GM23338 (cell line): ENCODE data around the gene RPGRIP1. TPM values are rescaled to one million over a fixed set of nuclear protein-coding genes. Genes with fewer than 3 reads are reported as not detected.

ENCODE experiments used
- ATAC-seq: fragments of 200-7000 bp; cut with Tn5 transposase; 3 replicates; pipeline ENCODE4 v1.9.1; 2020
- DNase-seq: peaks from one replicate; pipeline ENCODE4 v3.0.0-alpha.2; 2015; ENCODE audit warnings: low spot score
- H2AFZ ChIP-seq: fragments of 200-600 bp; sonication (generic); 2 replicates; pipeline ENCODE4 v1.8.0; 2016; ENCODE audit warnings: antibody characterized with exemption, mild to moderate bottlenecking, moderate library complexity
- H3F3A ChIP-seq: fragments of 200-600 bp; sonication (generic); replicated peaks from 2 replicates; pipeline ENCODE4 v1.8.0; 2017; ENCODE audit warnings: antibody characterized with exemption, mixed run types, low read depth
- H3K27ac ChIP-seq: fragments of 200-600 bp; sonication (generic); 2 replicates; pipeline ENCODE4 v1.6.1; 2016; ENCODE audit warnings: low read depth
- H3K27me3 ChIP-seq: fragments of 200-600 bp; sonication (generic); 2 replicates; pipeline ENCODE4 v1.8.0; 2016; ENCODE audit warnings: mild to moderate bottlenecking, mixed run types, moderate library complexity; ENCODE audit not compliant: insufficient read depth
- H3K36me3 ChIP-seq: fragments of 200-600 bp; sonication (generic); 2 replicates; pipeline ENCODE4 v1.8.0; 2016; ENCODE audit warnings: mild to moderate bottlenecking; ENCODE audit not compliant: insufficient read depth
- H3K4me1 ChIP-seq: fragments of 200-600 bp; sonication (generic); 2 replicates; pipeline ENCODE4 v1.8.0; 2016; ENCODE audit warnings: mild to moderate bottlenecking, moderate library complexity; ENCODE audit not compliant: insufficient read depth
- H3K4me2 ChIP-seq: fragments of 200-600 bp; sonication (generic); 2 replicates; pipeline ENCODE4 v1.7.1; 2017; ENCODE audit warnings: mixed run types
- H3K4me3 ChIP-seq: fragments of 200-600 bp; sonication (generic); 2 replicates; pipeline ENCODE4 v1.6.1; 2016; ENCODE audit warnings: mixed run types
- H3K79me2 ChIP-seq: fragments of 200-600 bp; sonication (generic); replicated peaks from 2 replicates; pipeline ENCODE4 v1.8.0; 2017; ENCODE audit warnings: mild to moderate bottlenecking; ENCODE audit not compliant: insufficient read depth
- H3K9me2 ChIP-seq: fragments of 200-600 bp; sonication (generic); 2 replicates; pipeline ENCODE4 v1.8.0; 2017; ENCODE audit not compliant: insufficient read depth
- H4K20me1 ChIP-seq: fragments of 200-600 bp; sonication (generic); replicated peaks from 2 replicates; pipeline ENCODE4 v1.8.0; 2017; ENCODE audit warnings: mild to moderate bottlenecking; ENCODE audit not compliant: insufficient read depth
- H3K27ac Mint-ChIP-seq: 2 replicates; pipeline ENCODE4 v1.8.0; 2020; ENCODE audit warnings: inconsistent platforms, mild to moderate bottlenecking, moderate library complexity, mixed read lengths
- H3K27me3 Mint-ChIP-seq: 3 replicates; pipeline ENCODE4 v1.8.0; 2022; ENCODE audit warnings: low read depth, mild to moderate bottlenecking, moderate library complexity, mixed read lengths, inconsistent platforms; ENCODE audit not compliant: insufficient read depth, poor library complexity
- H3K36me3 Mint-ChIP-seq: 3 replicates; pipeline ENCODE4 v1.8.0; 2021; ENCODE audit warnings: low read depth, mild to moderate bottlenecking, inconsistent platforms, moderate library complexity, mixed read lengths
- H3K4me1 Mint-ChIP-seq: 3 replicates; pipeline ENCODE4 v1.8.0; 2020; ENCODE audit warnings: mild to moderate bottlenecking, inconsistent platforms, mixed read lengths
- H3K4me3 Mint-ChIP-seq: 3 replicates; pipeline ENCODE4 v1.8.0; 2021; ENCODE audit warnings: moderate library complexity, mild to moderate bottlenecking, inconsistent platforms, mixed read lengths
- H3K9me3 Mint-ChIP-seq: 3 replicates; pipeline ENCODE4 v1.8.0; 2020; ENCODE audit warnings: moderate library complexity, mild to moderate bottlenecking, inconsistent platforms, mixed read lengths
- CREB1 ChIP-seq: fragments of 250-450 bp; sonication (Bioruptor Pico); IDR thresholded peaks from 2 replicates; pipeline ENCODE4 v1.5.0; 2020; ENCODE audit warnings: low read depth, mild to moderate bottlenecking, moderate library complexity
- EZH2 ChIP-seq: fragments of 200-600 bp; sonication (generic); IDR thresholded peaks from one replicate; pipeline ENCODE4 v1.8.0; 2017; ENCODE audit warnings: antibody characterized with exemption, mild to moderate bottlenecking, low read depth; ENCODE audit not compliant: unreplicated experiment
- JUNB ChIP-seq: IDR thresholded peaks from one replicate; pipeline ENCODE4 v1.6.1; 2016; ENCODE audit warnings: antibody characterized with exemption; ENCODE audit not compliant: unreplicated experiment
- NANOG ChIP-seq: IDR thresholded peaks from 2 replicates; pipeline ENCODE4 v1.6.1; 2016; ENCODE audit warnings: antibody characterized with exemption, borderline replicate concordance
- STAT1 ChIP-seq: IDR thresholded peaks from one replicate; pipeline ENCODE4 v1.6.1; 2016; ENCODE audit warnings: antibody characterized with exemption; ENCODE audit not compliant: unreplicated experiment
- ZNF331 ChIP-seq: fragments of 250-450 bp; sonication (Bioruptor Pico); IDR thresholded peaks from 2 replicates; pipeline ENCODE4 v1.5.0; 2020; ENCODE audit warnings: low read depth, mild to moderate bottlenecking, moderate library complexity
- polyA plus RNA-seq: library from polyadenylated mRNA; unstranded; fragments of >200 nt; fragmentation: Nextera tagmentation; extraction: Ambion mirVana; gene quantifications from 2 replicates; pipeline ENCODE4 v1.2.1, GENCODE V29; 2016
- total RNA-seq: library from RNA; depleted of rRNA; stranded (reverse); fragments of >200 nt; shearing (Covaris generic); gene quantifications from 2 replicates; pipeline ENCODE4 v1.2.3, GENCODE V29; 2014
- TF ChIP-seq, protein P1 (sequence below), 2 experiments: fragments of 200-600 bp in 1 of 2; sonication (generic) in 1 of 2; conservative IDR thresholded peaks; 2 replicates each; pipeline versions ENCODE4 v1.5.1 to v1.6.1; 2016 to 2017; ENCODE audit warnings: antibody characterized with exemption in 2 of 2, low read depth in 2 of 2, mild to moderate bottlenecking in 2 of 2, moderate library complexity in 1 of 2
- TF ChIP-seq, protein P2 (sequence below): IDR thresholded peaks from one replicate; pipeline ENCODE4 v1.6.1; 2018; ENCODE audit warnings: antibody characterized with exemption; ENCODE audit not compliant: unreplicated experiment
- TF ChIP-seq, protein P3 (sequence below): fragments of 250-450 bp; sonication (Bioruptor Pico); IDR thresholded peaks from 2 replicates; pipeline ENCODE4 v1.5.0; 2020; ENCODE audit warnings: mild to moderate bottlenecking, moderate library complexity

The RPGRIP1 gene
- total and polyA plus RNA-seq, 2 experiments from 2014 or later, result 0.24 to 1.6 TPM

DNA sequence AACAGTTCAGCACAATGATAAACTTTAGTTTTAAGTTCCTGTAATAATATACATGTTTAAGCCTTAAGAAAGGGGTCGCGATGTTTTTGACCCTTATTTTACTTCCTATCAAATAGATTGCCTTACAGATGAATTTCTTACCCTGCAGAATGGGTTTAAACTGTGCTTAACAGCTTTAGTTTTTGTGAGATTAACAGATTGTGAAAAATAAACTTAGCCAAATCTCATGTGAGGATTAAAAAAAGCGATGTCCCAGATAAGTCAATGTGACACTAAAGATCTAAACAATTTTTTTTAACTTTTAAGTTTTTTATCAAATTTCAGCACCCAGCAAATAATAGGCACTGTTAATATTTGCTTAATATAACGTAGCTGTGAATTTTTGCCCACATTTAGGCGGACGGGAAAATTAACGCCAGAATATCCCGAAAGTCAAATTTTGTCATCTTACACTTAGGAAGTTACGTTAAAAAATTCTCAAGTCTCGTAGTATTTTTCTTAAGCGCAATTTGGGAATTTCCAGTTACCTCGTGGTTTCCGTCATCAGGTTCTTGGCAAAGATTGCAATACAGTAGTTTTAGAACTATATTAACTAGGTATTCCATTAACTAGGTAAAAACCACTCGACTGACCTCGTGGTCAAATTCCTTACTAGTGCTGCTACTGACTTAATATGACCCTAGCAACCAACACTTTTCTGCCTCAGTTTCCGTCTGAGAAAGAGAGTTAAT, 11.8 kb upstream of the RPGRIP1 start:
- Histone ChIP-seq H3K9me2 (no peaks in the 10 kb centered on the region), H3K4me1 (peaks cover 26% of the 10 kb centered on the region), H2AFZ (no peak overlapping the region), H3K27ac (peak overlapping the region; percentile 81), H3K27me3 (no peaks in the 10 kb centered on the region), H3K36me3 (peaks cover 34% of the 10 kb centered on the region), H3K4me2 (peak overlapping the region; percentile 84), H3K4me3 (peak overlapping the region; percentile 75), H3K79me2 (peaks cover 62% of the 10 kb centered on the region), H3F3A (no peaks in the 10 kb centered on the region; the same call in 1 of the 2 replicates), H4K20me1 (peaks cover 52% of the 10 kb centered on the region)
- peak overlapping the region; percentile 100 for H3K27ac Mint-ChIP-seq
- TF ChIP-seq, protein P1, sequence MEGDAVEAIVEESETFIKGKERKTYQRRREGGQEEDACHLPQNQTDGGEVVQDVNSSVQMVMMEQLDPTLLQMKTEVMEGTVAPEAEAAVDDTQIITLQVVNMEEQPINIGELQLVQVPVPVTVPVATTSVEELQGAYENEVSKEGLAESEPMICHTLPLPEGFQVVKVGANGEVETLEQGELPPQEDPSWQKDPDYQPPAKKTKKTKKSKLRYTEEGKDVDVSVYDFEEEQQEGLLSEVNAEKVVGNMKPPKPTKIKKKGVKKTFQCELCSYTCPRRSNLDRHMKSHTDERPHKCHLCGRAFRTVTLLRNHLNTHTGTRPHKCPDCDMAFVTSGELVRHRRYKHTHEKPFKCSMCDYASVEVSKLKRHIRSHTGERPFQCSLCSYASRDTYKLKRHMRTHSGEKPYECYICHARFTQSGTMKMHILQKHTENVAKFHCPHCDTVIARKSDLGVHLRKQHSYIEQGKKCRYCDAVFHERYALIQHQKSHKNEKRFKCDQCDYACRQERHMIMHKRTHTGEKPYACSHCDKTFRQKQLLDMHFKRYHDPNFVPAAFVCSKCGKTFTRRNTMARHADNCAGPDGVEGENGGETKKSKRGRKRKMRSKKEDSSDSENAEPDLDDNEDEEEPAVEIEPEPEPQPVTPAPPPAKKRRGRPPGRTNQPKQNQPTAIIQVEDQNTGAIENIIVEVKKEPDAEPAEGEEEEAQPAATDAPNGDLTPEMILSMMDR (conservative IDR thresholded peaks at IDR 0.05; ENCODE audit: low read depth in 2 of 2), result no peak
- TF ChIP-seq STAT1 (no peak), NANOG (no peak), ZNF331 (CRISPR knock-in tag) (no peak), EZH2 (no peak), JUNB (no peak), CREB1 (CRISPR knock-in tag) (no peak)
- TF ChIP-seq, protein P2, sequence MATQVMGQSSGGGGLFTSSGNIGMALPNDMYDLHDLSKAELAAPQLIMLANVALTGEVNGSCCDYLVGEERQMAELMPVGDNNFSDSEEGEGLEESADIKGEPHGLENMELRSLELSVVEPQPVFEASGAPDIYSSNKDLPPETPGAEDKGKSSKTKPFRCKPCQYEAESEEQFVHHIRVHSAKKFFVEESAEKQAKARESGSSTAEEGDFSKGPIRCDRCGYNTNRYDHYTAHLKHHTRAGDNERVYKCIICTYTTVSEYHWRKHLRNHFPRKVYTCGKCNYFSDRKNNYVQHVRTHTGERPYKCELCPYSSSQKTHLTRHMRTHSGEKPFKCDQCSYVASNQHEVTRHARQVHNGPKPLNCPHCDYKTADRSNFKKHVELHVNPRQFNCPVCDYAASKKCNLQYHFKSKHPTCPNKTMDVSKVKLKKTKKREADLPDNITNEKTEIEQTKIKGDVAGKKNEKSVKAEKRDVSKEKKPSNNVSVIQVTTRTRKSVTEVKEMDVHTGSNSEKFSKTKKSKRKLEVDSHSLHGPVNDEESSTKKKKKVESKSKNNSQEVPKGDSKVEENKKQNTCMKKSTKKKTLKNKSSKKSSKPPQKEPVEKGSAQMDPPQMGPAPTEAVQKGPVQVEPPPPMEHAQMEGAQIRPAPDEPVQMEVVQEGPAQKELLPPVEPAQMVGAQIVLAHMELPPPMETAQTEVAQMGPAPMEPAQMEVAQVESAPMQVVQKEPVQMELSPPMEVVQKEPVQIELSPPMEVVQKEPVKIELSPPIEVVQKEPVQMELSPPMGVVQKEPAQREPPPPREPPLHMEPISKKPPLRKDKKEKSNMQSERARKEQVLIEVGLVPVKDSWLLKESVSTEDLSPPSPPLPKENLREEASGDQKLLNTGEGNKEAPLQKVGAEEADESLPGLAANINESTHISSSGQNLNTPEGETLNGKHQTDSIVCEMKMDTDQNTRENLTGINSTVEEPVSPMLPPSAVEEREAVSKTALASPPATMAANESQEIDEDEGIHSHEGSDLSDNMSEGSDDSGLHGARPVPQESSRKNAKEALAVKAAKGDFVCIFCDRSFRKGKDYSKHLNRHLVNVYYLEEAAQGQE, result no peak
- TF ChIP-seq, protein P3, sequence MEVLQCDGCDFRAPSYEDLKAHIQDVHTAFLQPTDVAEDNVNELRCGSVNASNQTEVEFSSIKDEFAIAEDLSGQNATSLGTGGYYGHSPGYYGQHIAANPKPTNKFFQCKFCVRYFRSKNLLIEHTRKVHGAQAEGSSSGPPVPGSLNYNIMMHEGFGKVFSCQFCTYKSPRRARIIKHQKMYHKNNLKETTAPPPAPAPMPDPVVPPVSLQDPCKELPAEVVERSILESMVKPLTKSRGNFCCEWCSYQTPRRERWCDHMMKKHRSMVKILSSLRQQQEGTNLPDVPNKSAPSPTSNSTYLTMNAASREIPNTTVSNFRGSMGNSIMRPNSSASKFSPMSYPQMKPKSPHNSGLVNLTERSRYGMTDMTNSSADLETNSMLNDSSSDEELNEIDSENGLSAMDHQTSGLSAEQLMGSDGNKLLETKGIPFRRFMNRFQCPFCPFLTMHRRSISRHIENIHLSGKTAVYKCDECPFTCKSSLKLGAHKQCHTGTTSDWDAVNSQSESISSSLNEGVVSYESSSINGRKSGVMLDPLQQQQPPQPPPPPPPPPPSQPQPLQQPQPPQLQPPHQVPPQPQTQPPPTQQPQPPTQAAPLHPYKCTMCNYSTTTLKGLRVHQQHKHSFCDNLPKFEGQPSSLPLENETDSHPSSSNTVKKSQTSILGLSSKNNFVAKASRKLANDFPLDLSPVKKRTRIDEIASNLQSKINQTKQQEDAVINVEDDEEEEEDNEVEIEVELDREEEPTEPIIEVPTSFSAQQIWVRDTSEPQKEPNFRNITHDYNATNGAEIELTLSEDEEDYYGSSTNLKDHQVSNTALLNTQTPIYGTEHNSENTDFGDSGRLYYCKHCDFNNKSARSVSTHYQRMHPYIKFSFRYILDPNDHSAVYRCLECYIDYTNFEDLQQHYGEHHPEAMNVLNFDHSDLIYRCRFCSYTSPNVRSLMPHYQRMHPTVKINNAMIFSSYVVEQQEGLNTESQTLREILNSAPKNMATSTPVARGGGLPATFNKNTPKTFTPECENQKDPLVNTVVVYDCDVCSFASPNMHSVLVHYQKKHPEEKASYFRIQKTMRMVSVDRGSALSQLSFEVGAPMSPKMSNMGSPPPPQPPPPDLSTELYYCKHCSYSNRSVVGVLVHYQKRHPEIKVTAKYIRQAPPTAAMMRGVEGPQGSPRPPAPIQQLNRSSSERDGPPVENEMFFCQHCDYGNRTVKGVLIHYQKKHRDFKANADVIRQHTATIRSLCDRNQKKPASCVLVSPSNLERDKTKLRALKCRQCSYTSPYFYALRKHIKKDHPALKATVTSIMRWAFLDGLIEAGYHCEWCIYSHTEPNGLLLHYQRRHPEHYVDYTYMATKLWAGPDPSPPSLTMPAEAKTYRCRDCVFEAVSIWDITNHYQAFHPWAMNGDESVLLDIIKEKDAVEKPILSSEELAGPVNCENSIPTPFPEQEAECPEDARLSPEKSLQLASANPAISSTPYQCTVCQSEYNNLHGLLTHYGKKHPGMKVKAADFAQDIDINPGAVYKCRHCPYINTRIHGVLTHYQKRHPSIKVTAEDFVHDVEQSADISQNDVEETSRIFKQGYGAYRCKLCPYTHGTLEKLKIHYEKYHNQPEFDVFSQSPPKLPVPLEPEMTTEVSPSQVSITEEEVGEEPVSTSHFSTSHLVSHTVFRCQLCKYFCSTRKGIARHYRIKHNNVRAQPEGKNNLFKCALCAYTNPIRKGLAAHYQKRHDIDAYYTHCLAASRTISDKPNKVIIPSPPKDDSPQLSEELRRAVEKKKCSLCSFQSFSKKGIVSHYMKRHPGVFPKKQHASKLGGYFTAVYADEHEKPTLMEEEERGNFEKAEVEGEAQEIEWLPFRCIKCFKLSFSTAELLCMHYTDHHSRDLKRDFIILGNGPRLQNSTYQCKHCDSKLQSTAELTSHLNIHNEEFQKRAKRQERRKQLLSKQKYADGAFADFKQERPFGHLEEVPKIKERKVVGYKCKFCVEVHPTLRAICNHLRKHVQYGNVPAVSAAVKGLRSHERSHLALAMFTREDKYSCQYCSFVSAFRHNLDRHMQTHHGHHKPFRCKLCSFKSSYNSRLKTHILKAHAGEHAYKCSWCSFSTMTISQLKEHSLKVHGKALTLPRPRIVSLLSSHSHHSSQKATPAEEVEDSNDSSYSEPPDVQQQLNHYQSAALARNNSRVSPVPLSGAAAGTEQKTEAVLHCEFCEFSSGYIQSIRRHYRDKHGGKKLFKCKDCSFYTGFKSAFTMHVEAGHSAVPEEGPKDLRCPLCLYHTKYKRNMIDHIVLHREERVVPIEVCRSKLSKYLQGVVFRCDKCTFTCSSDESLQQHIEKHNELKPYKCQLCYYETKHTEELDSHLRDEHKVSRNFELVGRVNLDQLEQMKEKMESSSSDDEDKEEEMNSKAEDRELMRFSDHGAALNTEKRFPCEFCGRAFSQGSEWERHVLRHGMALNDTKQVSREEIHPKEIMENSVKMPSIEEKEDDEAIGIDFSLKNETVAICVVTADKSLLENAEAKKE, result no peak
- peaks cover 64% of the 10 kb centered on the region for H3K36me3 Mint-ChIP-seq
- peaks cover 28% of the 10 kb centered on the region for H3K27me3 Mint-ChIP-seq
- H3K9me3 Mint-ChIP-seq, result peaks cover 6% of the 10 kb centered on the region
- ATAC-seq (no peak), DNase-seq (no peak)
- H3K4me3 Mint-ChIP-seq, result peak overlapping the region; percentile 100
- H3K4me1 Mint-ChIP-seq, result peaks cover 41% of the 10 kb centered on the region
